ENCODE results near the gene LINGO3. TPM values are rescaled to one million over a fixed set of nuclear protein-coding genes. Genes with fewer than 3 reads are reported as not detected.

LINGO3 gene
- total RNA-seq, 1 donor from 2014 or later: not detected

GRCh38 chr19:2330632-2331284, 22.8 kb upstream of the LINGO3 start:
- no peak overlapping the region for H3K4me3 ChIP-seq
- no peaks in the 10 kb centered on the region for H3K9me3 ChIP-seq
- H3K36me3 ChIP-seq: peaks cover 2% of the 10 kb centered on the region
- H3K27me3 ChIP-seq (ENCODE audit: low read depth): no peaks in the 10 kb centered on the region
- no peak for ATAC-seq
- no peak overlapping the region for H3K27ac ChIP-seq
- DNase-seq: no peak
- intact Hi-C loops (cut with DNase I): no loop called here
- no peak for TF ChIP-seq CTCF (IDR thresholded peaks at IDR 0.05)
- H3K4me1 ChIP-seq: peaks cover 53% of the 10 kb centered on the region

GRCh38 chr19:2330255-2330631, 22.3 kb upstream of the LINGO3 start:
- DNase-seq: no peak
- Histone ChIP-seq H3K27me3 (ENCODE audit: low read depth) (no peaks in the 10 kb centered on the region), H3K9me3 (no peaks in the 10 kb centered on the region), H3K4me1 (peaks cover 53% of the 10 kb centered on the region), H3K27ac (no peak overlapping the region), H3K4me3 (no peak overlapping the region), H3K36me3 (peaks cover 6% of the 10 kb centered on the region)
- intact Hi-C loops (cut with DNase I): no loop called here
- TF ChIP-seq CTCF (IDR thresholded peaks at IDR 0.05): no peak
- ATAC-seq: no peak

- H3K27ac ChIP-seq: no peak overlapping the region
- no peaks in the 10 kb centered on the region for H3K27me3 ChIP-seq (ENCODE audit: low read depth)
- ATAC-seq: no peak
- peaks cover 13% of the 10 kb centered on the region for H3K36me3 ChIP-seq
- no peaks in the 10 kb centered on the region for H3K9me3 ChIP-seq
- no peak for DNase-seq
- TF ChIP-seq CTCF (IDR thresholded peaks at IDR 0.05): no peak
- peaks cover 53% of the 10 kb centered on the region for H3K4me1 ChIP-seq
- H3K4me3 ChIP-seq: peak overlapping the region; percentile 93
- intact Hi-C loops (cut with DNase I): no loop called here
Measured at GRCh38 chr19:2329501-2329916, 21.6 kb upstream of the LINGO3 start.

GRCh38 chr19:2329149-2329478, 21.2 kb upstream of the LINGO3 start:
- H3K4me3 ChIP-seq: peak overlapping the region; percentile 93
- peaks cover 53% of the 10 kb centered on the region for H3K4me1 ChIP-seq
- DNase-seq (no peak), ATAC-seq (peak; percentile 1 to 17)
- H3K36me3 ChIP-seq: peaks cover 17% of the 10 kb centered on the region
- peak overlapping the region; percentile 84 for H3K27ac ChIP-seq
- H3K27me3 ChIP-seq (ENCODE audit: low read depth): no peaks in the 10 kb centered on the region
- intact Hi-C loops (cut with DNase I): no loop called here
- H3K9me3 ChIP-seq: no peaks in the 10 kb centered on the region
- TF ChIP-seq CTCF (IDR thresholded peaks at IDR 0.05): no peak

GRCh38 chr19:2328401-2329148, 20.6 kb upstream of the LINGO3 start, which contains the start of the genes LSM7 and SPPL2B:
TSS of gene LSM7 (minus strand) at chr19:2328586. CDS start at chr19:2328566, 20 bp downstream.
TSS of gene SPPL2B (plus strand) at chr19:2328684. CDS start at chr19:2328710, 26 bp downstream.
- H3K4me1 ChIP-seq: peaks cover 51% of the 10 kb centered on the region
- intact Hi-C loops (cut with DNase I): no loop called here

More at GRCh38 chr19:2328401-2329148, 20.6 kb upstream of the LINGO3 start, which contains the start of the genes LSM7 and SPPL2B:
- H3K9me3 ChIP-seq: no peaks in the 10 kb centered on the region
- DNase-seq (peak; percentile 92), ATAC-seq (peak; percentile 94 to 97)
- H3K36me3 ChIP-seq: peaks cover 21% of the 10 kb centered on the region
- TF ChIP-seq CTCF (IDR thresholded peaks at IDR 0.05): no peak
- H3K4me3 ChIP-seq: peak within 1 kb of the TSS; percentile 93
- no peaks in the 10 kb centered on the region for H3K27me3 ChIP-seq (ENCODE audit: low read depth)
- H3K27ac ChIP-seq: peak within 1 kb of the TSS; percentile 84

Measured in lower lobe of right lung (tissue), 2 donors.